Prostate gland (tissue), 2 donors: ENCODE data around the gene NAIF1.
A peak's percentile ranks its signal among the peaks of the same experiment; 100 is the strongest.

ENCODE experiments used
- POLR2A ChIP-seq: fragments of 450-650 bp; IDR thresholded peaks from one replicate; pipeline ENCODE4 v1.6.1; 2016; ENCODE audit warnings: antibody characterized with exemption, mild to moderate bottlenecking
- TF ChIP-seq, protein P1 (sequence below), 4 experiments: fragments of 200-600 bp in 2 of 4; fragments of 450-650 bp in 2 of 4; sonication (generic) in 2 of 4; IDR thresholded peaks; 1 replicate in 3 of 4; 2 replicates in 1 of 4; pipeline ENCODE4 v1.5.1; 2016 to 2019; ENCODE audit warnings: antibody characterized with exemption in 4 of 4, mild to moderate bottlenecking in 2 of 4, moderate library complexity in 2 of 4

DNA sequence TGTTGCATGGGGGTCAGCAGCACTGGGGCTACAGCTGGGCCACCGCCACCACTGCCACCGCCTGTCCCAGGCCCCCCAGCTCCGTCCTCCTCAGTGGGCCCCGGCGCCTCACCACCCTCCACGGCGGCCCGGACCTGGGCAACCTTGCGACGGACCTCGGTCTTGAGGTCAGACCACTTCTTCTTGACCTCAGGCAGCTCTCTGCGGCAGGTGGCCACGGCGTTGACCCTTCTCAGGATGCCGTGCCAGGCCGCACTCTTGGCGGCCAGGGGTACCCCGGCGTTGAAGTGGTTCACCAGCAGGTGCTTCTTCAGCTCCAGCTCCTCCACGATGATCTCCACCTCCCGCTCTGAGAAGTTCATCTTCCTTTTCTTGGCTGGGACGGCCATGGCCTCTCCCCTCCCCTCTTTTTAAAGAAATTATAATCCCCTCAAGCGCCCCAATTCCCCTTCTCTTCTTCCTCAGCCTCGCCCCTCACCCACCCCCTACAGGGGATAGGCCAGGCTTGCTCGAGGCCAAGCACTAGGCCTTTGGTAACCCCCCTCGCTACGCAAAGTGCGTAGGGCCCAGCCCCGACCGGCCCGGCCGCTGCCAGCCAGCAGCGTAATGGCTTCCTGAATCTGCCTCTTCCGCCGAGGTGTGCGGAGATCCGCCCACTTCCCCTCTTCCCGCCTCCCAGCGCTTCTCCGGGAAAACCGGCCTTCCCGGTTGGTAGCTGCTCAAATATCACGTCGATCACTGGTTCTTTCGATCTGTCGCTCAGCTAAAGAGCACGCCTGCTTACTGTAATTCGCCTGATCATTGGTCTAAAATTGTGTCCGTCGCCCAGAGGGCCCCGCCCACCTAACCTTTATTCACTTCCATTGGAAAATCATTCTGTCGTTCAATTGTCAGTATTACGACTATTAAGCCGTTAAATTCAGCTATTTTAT lies at the start of gene NAIF1:
- TF ChIP-seq, protein P1, sequence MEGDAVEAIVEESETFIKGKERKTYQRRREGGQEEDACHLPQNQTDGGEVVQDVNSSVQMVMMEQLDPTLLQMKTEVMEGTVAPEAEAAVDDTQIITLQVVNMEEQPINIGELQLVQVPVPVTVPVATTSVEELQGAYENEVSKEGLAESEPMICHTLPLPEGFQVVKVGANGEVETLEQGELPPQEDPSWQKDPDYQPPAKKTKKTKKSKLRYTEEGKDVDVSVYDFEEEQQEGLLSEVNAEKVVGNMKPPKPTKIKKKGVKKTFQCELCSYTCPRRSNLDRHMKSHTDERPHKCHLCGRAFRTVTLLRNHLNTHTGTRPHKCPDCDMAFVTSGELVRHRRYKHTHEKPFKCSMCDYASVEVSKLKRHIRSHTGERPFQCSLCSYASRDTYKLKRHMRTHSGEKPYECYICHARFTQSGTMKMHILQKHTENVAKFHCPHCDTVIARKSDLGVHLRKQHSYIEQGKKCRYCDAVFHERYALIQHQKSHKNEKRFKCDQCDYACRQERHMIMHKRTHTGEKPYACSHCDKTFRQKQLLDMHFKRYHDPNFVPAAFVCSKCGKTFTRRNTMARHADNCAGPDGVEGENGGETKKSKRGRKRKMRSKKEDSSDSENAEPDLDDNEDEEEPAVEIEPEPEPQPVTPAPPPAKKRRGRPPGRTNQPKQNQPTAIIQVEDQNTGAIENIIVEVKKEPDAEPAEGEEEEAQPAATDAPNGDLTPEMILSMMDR (IDR thresholded peaks at IDR 0.05), result no peak
- TF ChIP-seq POLR2A, result peak; percentile 62
